ENCODE measurements around the gene HAX1.
"Not testable (repeated sequence)": the region's sequence is repeated elsewhere in the genome, so short reads cannot be mapped to it uniquely, and the experiment has no call there.

The HAX1 gene

GRCh38 chr1:154272217-154272998 lies at the start of gene HAX1:
Gene HAX1 (plus strand): TSS chr1:154272629. CDS start chr1:154272724, 95 bp downstream.
- DNase-seq: peak; percentile 91

- DNase-seq: no peak
These were observed 49.5 kb upstream of the HAX1 start for GRCh38 chr1:154222918-154223317.

DNA sequence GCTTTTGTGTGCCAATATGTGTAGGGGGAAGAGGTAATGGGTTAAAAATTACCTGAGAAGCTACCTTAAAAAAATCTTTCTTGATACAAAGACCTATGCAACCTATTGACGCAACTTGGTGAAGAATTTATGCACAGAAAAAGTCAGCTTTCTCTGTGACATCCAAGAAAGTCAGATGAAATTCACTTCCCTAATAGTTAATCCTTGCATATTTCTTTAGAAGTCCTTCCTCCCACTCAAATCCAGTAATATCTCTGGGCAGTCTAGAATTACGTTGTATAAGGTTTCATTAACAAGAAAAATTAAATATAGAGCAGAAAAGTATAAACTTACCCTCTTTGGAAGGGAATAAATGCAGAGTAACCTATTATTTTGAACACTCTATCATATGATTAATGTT lies 48.8 kb upstream of the HAX1 start:
- no peak for DNase-seq

DNA sequence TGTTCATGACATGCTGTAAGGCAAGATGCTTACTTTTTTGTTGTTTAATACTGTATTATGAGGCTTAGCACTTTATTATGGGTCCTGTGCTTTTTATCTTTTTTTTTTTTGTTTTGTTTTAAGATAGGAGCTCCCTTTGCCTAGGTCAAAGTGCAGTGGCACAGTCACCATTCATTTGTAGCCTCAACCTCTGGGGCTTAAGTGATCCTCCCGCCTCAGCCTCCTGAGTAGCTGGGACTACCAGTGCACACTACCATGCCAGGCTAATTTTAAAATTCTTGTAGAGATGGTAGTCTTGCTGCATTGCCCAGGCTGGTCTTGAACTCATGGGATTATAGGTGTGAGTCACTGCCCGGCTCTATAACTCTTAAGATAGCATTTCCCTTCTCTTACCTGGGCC lies 47.1 kb upstream of the HAX1 start:
- no peak for DNase-seq

DNA sequence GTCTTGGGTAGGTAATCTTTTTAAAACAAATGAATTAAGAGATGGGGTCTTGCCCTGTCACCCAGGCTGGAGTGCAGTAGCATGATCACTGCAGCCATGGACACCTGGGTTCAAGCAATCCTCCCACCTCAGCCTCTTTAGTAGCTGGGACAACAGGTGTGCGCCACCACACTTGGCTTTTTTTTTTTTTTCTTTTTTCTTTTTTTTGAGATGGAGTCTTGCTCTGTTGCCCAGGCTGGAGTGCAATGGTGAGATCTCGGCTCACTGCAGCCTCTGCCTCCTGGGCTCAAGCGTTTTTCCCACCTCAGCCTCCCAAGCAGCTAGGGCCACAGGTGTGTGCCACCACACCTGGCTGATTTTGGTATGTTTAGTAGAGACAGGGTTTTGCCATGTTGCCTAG lies 41.3 kb upstream of the HAX1 start:
- not testable (repeated sequence) for DNase-seq

- DNase-seq: not testable (repeated sequence)
These were observed 39.3 kb upstream of the HAX1 start for GRCh38 chr1:154233127-154233526.

DNA sequence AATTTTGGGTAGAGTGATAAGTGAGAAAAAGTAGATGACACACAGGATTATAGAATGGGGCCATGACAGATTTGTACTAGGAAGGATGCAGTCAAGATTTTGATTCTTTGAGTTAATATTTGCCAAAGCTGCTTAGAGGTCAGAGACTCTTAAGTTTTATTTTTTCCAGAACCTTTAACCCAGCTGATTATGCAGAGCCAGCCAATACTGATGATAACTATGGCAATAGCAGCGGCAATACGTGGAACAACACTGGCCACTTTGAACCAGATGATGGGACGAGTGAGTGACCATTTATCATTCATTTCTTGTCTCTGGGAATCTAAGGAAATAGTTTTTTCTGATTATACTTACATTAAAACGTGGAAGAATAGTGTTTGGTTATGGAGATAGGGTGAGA lies 35.6 kb upstream of the HAX1 start:
- DNase-seq: no peak

- DNase-seq: no peak
These were observed 35.0 kb upstream of the HAX1 start for GRCh38 chr1:154237435-154237834.

DNA sequence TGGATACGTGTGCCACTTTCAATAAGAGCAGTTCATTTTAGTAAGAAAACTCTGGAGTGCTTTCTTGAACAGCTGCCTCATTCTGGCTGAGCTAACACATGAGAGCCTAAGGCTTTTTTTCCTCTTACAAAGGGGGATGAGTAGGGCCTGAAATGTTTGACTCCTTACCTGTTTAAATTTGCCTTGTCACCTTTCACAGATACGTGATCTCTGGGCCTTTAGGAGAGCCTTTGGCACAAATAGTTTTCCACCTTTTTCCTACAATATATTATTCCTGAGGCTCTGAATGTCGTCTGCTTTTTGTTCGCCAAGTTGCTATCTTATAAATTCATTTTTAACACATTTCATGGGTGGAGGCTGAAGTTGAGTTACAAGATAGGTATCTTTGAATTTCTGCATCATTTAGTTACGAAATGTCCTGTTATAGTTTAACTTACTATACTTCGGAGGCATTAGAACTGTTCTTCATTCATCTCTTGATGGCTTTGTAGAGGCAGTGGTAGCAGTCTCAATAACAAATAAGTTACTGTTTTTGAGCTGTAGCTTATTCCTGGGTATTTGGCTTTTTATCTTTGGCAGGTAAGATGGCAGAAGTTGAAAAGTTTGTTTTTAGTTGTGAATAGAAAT lies 34.4 kb upstream of the HAX1 start:
- no peak for DNase-seq

GRCh38 chr1:154239491-154239890 lies 32.9 kb upstream of the HAX1 start:
- no peak for DNase-seq

- no peak for DNase-seq
These were observed 32.1 kb upstream of the HAX1 start for GRCh38 chr1:154240294-154240833.

GRCh38 chr1:154241703-154242351 lies 30.6 kb upstream of the HAX1 start:
- no peak for DNase-seq

DNA sequence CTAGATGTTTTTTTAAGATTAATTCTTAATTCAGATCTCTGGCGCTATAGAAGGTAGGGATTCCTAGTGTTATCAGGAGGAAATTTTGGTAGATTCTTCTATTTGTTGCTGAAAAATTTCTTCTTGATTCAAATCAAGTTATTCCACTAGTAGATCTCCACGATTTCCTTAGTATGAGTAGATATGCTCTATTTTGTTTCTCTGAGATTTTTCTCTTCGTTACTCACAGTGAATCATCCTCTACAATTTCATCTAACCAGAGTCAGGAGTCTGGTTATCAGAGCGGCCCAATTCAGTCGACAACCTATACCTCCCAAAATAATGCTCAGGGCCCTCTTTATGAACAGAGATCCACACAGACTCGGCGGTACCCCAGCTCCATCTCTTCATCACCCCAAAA lies 18.8 kb upstream of the HAX1 start:
- no peak for DNase-seq

DNA sequence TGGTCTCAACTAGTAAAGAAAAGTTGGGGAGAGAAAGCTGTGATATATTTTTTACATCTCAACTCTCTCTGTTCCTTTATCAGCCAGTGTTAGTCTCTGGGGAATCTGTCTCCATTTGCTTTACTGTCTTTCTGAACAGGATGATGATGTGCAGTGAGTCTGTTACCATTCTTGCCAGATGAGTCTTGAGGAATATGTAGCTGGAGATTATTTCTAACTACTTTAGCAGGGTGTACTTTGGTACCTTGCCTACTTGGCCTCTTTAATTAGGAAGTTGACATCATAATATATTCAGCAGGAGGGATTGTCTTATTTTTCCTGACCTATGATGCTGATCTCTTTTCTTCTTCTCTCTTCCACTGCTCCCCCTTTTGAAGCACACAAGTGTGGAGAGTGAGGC lies 15.7 kb upstream of the HAX1 start:
- DNase-seq: no peak

DNA sequence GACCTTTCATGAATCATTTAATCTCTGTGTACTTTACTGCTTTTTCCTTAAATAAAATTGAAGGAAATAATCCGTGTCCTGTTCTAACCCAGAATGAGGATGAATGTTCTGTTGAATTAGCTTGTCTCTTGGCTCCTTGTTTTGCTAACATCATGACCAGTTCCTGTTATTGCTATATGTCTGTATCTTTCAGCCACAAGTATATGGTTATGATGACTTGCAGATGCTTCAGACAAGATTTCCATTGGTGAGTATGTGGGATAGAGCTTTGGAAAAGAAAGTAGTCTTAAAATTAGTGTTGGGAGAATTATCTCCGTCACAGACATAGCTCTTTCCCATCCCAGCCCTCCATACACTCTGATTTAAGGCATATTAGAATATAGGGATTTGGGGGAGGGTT lies 13.6 kb upstream of the HAX1 start:
- DNase-seq: no peak

- no peak for DNase-seq
These were observed 12.3 kb upstream of the HAX1 start for GRCh38 chr1:154260127-154260526.

DNA sequence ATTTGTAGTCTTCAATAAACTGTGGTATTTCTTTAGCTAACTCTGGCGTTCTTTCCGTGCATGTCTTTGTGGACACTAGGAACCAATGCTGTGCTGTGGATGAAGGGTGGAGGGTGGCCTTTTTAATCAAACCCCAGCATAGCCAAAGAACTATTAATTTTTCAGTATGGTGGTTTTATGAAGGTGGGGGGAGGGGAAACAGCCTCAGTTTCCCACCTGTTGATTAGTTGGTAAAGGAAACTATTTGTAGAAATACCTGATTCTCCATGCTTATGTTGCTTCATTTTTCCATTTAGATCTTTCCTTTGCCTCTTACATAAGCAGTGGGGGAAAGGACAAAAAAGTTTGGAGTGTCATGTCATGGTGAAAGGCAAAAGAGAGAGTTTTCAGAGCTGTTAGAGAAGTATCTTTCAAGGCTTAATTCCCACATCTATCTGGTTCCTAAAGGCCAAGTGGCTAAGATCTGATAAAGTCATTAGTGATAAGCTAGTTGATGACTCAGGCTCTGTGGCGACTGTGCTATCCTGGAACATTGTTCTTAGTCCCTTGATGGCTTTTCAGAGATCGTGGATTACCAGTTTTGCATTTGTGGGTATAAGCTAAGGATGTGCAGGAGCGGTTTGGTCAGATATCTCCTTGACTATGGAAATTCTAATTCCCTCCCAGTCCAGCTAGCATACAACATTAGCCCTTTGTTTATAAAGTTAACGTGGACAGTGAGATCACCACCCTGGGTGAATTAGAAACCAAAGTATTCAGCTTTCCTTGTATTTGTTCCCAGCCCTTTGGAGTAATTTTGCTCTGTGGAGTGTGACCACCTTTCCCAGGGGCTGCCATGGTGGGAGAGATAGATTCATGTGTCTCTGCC lies 8.7 kb upstream of the HAX1 start:
- no peak for DNase-seq

DNA sequence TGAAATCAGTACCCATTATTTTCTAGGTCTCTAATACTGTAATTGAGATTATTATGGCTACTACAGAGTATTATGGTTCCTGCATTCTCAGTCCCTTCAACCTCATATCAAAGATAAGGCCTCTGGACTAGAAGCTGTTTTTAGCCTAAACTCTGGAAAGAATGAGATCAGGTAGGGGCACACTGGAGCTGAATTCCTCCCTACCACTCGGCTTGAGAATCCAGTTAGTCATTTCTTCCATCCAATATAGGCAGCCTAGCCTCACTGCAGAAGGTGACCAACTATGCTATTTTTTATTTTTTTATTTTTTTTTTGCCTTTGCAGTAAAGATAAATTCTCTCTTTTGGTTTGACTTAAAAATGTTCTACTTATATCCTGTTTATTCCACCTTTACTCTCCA lies 8.0 kb upstream of the HAX1 start:
- DNase-seq: no peak

- DNase-seq: no peak
These were observed 6.8 kb upstream of the HAX1 start for GRCh38 chr1:154265586-154265985.

DNA sequence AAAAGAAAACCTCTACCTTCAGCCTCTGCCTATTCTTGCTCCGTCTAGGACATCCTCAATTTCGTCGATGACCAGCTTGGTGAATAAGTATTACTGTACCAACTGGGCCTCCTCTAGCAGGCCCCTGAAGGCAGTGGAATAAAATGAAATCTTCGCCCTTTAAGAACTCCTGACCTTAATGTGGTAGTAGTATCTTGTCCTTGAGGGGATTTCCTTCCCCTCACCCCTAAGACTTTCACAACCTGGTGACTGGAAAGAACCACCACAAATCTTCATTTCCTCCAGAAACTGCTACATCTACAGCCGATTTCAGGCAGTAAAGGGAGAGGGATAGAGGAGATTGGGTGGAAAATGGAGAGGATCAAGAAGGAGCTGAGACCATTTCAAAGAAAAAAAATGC lies 1.6 kb upstream of the HAX1 start:
- no peak for DNase-seq

DNA sequence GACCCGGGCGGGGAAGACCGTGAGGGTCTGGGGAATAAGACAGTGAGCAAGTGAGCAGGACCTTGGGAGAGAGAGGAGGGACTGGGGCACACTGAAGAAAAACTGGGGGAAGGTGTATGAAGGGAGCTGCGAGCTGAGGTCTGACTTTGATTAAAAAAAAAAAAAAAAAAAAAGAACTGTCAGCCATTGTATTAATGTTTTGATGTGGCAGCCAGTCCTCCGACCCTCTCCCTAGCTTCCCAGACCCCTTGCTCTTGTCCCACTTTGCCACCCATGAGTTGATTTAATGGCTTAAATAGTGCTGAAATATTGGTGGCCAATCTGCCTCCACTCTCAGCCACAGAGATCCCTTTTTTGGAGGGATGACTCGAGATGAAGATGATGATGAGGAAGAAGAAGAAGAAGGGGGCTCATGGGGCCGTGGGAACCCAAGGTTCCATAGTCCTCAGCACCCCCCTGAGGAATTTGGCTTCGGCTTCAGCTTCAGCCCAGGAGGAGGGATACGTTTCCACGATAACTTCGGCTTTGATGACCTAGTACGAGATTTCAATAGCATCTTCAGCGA lies 652 bp downstream of the HAX1 start:
- no peak for DNase-seq

DNA sequence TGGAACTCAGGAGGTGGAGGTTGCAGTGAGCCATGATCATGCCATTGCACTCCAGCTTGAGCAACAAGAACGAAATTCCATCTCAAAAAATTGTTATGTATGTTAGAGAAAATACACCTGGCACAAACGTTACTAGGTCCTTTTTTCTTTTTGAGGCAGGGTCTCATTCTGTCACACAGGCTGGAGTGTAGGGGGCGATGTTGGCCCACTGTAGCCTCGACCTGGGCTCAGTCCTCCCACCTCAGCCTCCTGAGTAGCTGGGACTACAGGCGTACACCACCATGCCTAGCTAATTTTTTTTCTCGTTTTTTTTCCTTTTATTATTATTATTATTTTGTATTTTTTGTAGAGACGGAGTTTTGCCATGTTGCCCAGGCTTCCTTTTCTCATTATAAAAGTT lies 4.4 kb downstream of the HAX1 start:
- DNase-seq: no peak

DNA sequence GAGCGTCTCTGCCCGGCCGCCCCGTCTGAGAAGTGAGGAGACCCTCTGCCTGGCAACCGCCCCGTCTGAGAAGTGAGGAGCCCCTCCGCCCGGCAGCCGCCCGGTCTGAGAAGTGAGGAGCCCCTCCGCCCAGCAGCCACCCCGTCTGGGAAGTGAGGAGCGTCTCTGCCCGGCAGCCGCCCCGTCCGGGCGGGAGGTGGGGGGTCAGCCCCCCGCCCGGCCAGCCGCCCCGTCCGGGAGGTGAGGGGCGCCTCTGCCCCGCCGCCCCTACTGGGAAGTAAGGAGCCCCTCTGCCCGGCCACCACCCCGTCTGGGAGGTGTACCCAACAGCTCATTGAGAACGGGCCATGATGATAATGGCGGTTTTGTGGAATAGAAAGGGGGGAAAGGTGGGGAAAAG lies 15.2 kb downstream of the HAX1 start:
- not testable (repeated sequence) for DNase-seq
